IMR-90 (cell line): ENCODE results near the gene COTL1. TPM values are rescaled to one million over a fixed set of nuclear protein-coding genes. Genes with fewer than 3 reads are reported as not detected.

Source experiments
- ATAC-seq: fragments of 200-7000 bp; cut with Tn5 transposase; 2 replicates; pipeline ENCODE4 v1.9.1; 2020; ENCODE audit warnings: low read depth, mild to moderate bottlenecking, moderate library complexity
- BruUV-seq: library from RNA; stranded (reverse); fragments of 400-500 nt; replicated peaks from 2 replicates; lab custom pipeline; 2021; lab: Mats Ljungman, UMichigan
- CTCF ChIA-PET: fragments of 300-600 bp; formaldehyde crosslinking; extraction: SDS; loops from one replicate; lab custom pipeline; 2021; ENCODE audit warnings: antibody characterized with exemption; lab: Yijun Ruan, JAX
- POLR2A ChIA-PET: fragments of 300-600 bp; sonication (Branson Sonifier 250); formaldehyde crosslinking; loops from one replicate; lab custom pipeline; 2022; ENCODE audit warnings: antibody characterized with exemption; ENCODE audit not compliant: unreplicated experiment; lab: Charles Lee
- DNase-seq: peaks from one replicate; pipeline ENCODE4 v3.0.0; 2013
- H2AFZ ChIP-seq: replicated peaks from 2 replicates; pipeline ENCODE3; 2013; ENCODE audit warnings: low read length, mild to moderate bottlenecking; ENCODE audit not compliant: poor library complexity
- H2AK5ac ChIP-seq: 2 replicates; pipeline ENCODE4 v1.6.1; 2013; ENCODE audit warnings: low read depth, low read length, inconsistent platforms
- H2AK9ac ChIP-seq: replicated peaks from 2 replicates; pipeline ENCODE3; 2013; ENCODE audit warnings: mild to moderate bottlenecking, low read depth, low read length, moderate library complexity; ENCODE audit not compliant: poor library complexity
- H2BK120ac ChIP-seq: 2 replicates; pipeline ENCODE4 v1.6.1; 2013; ENCODE audit warnings: low read depth, low read length, inconsistent platforms
- H2BK15ac ChIP-seq: 3 replicates; pipeline ENCODE4 v1.6.1; 2013; ENCODE audit warnings: low read depth, low read length, inconsistent platforms
- H2BK20ac ChIP-seq: 2 replicates; pipeline ENCODE4 v1.6.1; 2013; ENCODE audit warnings: low read depth, mild to moderate bottlenecking, inconsistent platforms, low read length, moderate library complexity
- H2BK5ac ChIP-seq: 2 replicates; pipeline ENCODE4 v1.6.1; 2013; ENCODE audit warnings: mild to moderate bottlenecking, low read depth, low read length, inconsistent platforms; ENCODE audit not compliant: poor library complexity, severe bottlenecking
- H3K14ac ChIP-seq: replicated peaks from 2 replicates; pipeline ENCODE4 v1.6.1; 2013; ENCODE audit warnings: low read depth, low read length, inconsistent platforms
- H3K18ac ChIP-seq: 2 replicates; pipeline ENCODE4 v1.6.1; 2013; ENCODE audit warnings: low read depth, low read length, control low read depth
- H3K23ac ChIP-seq: 2 replicates; pipeline ENCODE4 v1.6.1; 2013; ENCODE audit warnings: low read depth, low read length, inconsistent platforms
- H3K27ac ChIP-seq: 2 replicates; pipeline ENCODE4 v1.5.1; 2013; ENCODE audit warnings: mild to moderate bottlenecking, control low read depth, low read length; ENCODE audit not compliant: insufficient read depth
- H3K27me3 ChIP-seq: 2 replicates; pipeline ENCODE4 v1.6.1; 2013; ENCODE audit warnings: low read length; ENCODE audit not compliant: control insufficient read depth, insufficient read depth
- H3K36me3 ChIP-seq: 2 replicates; pipeline ENCODE4 v1.6.1; 2013; ENCODE audit warnings: low read length, mixed read lengths; ENCODE audit not compliant: control insufficient read depth, insufficient read depth
- H3K4ac ChIP-seq: 2 replicates; pipeline ENCODE4 v1.6.1; 2013; ENCODE audit warnings: low read depth, low read length, inconsistent platforms
- H3K4me1 ChIP-seq: 2 replicates; pipeline ENCODE4 v1.6.1; 2013; ENCODE audit warnings: low read length, mixed read lengths; ENCODE audit not compliant: control insufficient read depth, insufficient read depth
- H3K4me2 ChIP-seq: 2 replicates; pipeline ENCODE4 v1.6.1; 2013; ENCODE audit warnings: low read depth, mild to moderate bottlenecking, control low read depth, low read length, moderate library complexity
- H3K4me3 ChIP-seq: 2 replicates; pipeline ENCODE4 v1.5.1; 2013; ENCODE audit warnings: low read depth, mild to moderate bottlenecking, control low read depth, low read length, moderate library complexity; ENCODE audit not compliant: insufficient read depth
- H3K56ac ChIP-seq: 2 replicates; pipeline ENCODE4 v1.6.1; 2013; ENCODE audit warnings: low read length, inconsistent platforms; ENCODE audit not compliant: insufficient read depth; ENCODE audit errors: extremely low read depth
- H3K79me1 ChIP-seq, 2 experiments: 2 replicates each; pipeline ENCODE4 v1.6.1; 2013; ENCODE audit warnings: low read length in 2 of 2, inconsistent platforms in 1 of 2, low read depth in 1 of 2
- H3K9ac ChIP-seq: 2 replicates; pipeline ENCODE4 v1.6.1; 2013; ENCODE audit warnings: low read depth, low read length, control low read depth
- H3K9me1 ChIP-seq: 2 replicates; pipeline ENCODE4 v1.6.1; 2013; ENCODE audit warnings: low read length, inconsistent platforms; ENCODE audit not compliant: insufficient read depth
- H3K9me3 ChIP-seq: 2 replicates; pipeline ENCODE4 v1.6.1; 2013; ENCODE audit warnings: low read length; ENCODE audit not compliant: control insufficient read depth, insufficient read depth
- H4K20me1 ChIP-seq: 2 replicates; pipeline ENCODE4 v1.6.1; 2013; ENCODE audit warnings: low read length, inconsistent platforms; ENCODE audit not compliant: insufficient read depth
- H4K5ac ChIP-seq: 2 replicates; pipeline ENCODE4 v1.6.1; 2013; ENCODE audit warnings: mild to moderate bottlenecking, low read depth, low read length, control low read depth
- H4K8ac ChIP-seq, 2 experiments: 2 replicates each; pipeline ENCODE4 v1.6.1; 2013; ENCODE audit warnings: low read depth in 2 of 2, low read length in 2 of 2, control low read depth in 1 of 2, inconsistent platforms in 1 of 2
- H4K91ac ChIP-seq: 2 replicates; pipeline ENCODE4 v1.6.1; 2013; ENCODE audit warnings: low read depth, low read length, inconsistent platforms; ENCODE audit not compliant: insufficient read depth
- FOS ChIP-seq: fragments of 150-350 bp; IDR thresholded peaks from 2 replicates; pipeline ENCODE4 v1.6.1; 2016; ENCODE audit warnings: low read depth, low read length
- MAFK ChIP-seq: IDR thresholded peaks from 2 replicates; pipeline ENCODE4 v1.6.1; 2012; ENCODE audit warnings: low read depth, low read length, improper control_type of control experiment
- RAD21 ChIP-seq: IDR thresholded peaks from 2 replicates; pipeline ENCODE4 v1.6.1; 2012; ENCODE audit warnings: low read length, improper control_type of control experiment
- RFX5 ChIP-seq: IDR thresholded peaks from 2 replicates; pipeline ENCODE4 v1.8.0; 2012; ENCODE audit warnings: low read depth, mild to moderate bottlenecking, low read length, moderate library complexity
- WGBS, 2 experiments: methylation state at CpG; one replicate each; pipeline versions ENCODE4 v1.1.5 to v1.1.7; 2013; ENCODE audit warnings: missing lambda C conversion rate in 2 of 2; ENCODE audit not compliant: insufficient read length in 1 of 2; ENCODE audit errors: extremely low coverage in 2 of 2; 5-methylcytosine and 5-hydroxymethylcytosine counted together
- dilution Hi-C: fragments of 300-500 bp; cut with HindIII; formaldehyde crosslinking; loops from one replicate; pipeline ENCODE4 v1.14.3; 2018; ENCODE audit warnings: low sequenced_read_pairs; ENCODE audit not compliant: unreplicated experiment
- in situ Hi-C: fragments of 300-500 bp; cut with MboI; formaldehyde crosslinking; loops from 3 replicates; pipeline ENCODE4 v1.14.3; 2019; ENCODE audit warnings: low sequenced_read_pairs, inconsistent platforms, mixed read lengths
- intact Hi-C: fragments of 100-400 bp; cut with micrococcal nuclease; formaldehyde crosslinking; loops from 2 replicates; pipeline ENCODE4 v1.10.0; 2022
- polyA plus RNA-seq, 3 experiments: library from polyadenylated mRNA; depleted of rRNA; stranded (reverse); fragments of >200 nt; gene quantifications; 2 replicates each; pipeline ENCODE4 v1.2.3, GENCODE V29; 2012; ENCODE audit warnings: low replicate concordance in 1 of 3
- total RNA-seq: library from RNA; depleted of rRNA; stranded (reverse); fragments of >200 nt; gene quantifications from 2 replicates; pipeline ENCODE4 v1.2.3, GENCODE V29; 2012

The COTL1 gene
- total and polyA plus RNA-seq, 2 of the 4 experiments (the other 2 are of a cell fraction) = 144 to 258 TPM

- intact Hi-C loops (no loop called here), in situ Hi-C loops (no loop called here), dilution Hi-C loops (no loop called here)
- Histone ChIP-seq H4K20me1 (no peaks in the 10 kb centered on the region), H2AFZ (peak overlapping the region; percentile 61), H3K4me3 (no peak overlapping the region), H3K14ac (no peak overlapping the region), H3K9me3 (no peaks in the 10 kb centered on the region), H3K27me3 (no peaks in the 10 kb centered on the region), H4K8ac (no peak overlapping the region), H3K4me1 (no peaks in the 10 kb centered on the region), H3K79me1 (no peaks in the 10 kb centered on the region), H2AK9ac (no peak overlapping the region), H2BK20ac (no peak overlapping the region), H4K5ac (no peak overlapping the region), H3K4me2 (no peak overlapping the region), H3K56ac (no peak overlapping the region), H3K23ac (no peak overlapping the region), H3K27ac (no peak overlapping the region), H4K91ac (no peak overlapping the region), H2BK15ac (no peak overlapping the region), H3K4ac (no peak overlapping the region), H3K18ac (no peak overlapping the region), H2BK120ac (no peak overlapping the region), H3K9me1 (no peaks in the 10 kb centered on the region; the same call in 1 of the 2 replicates), H3K9ac (no peak overlapping the region), H3K36me3 (no peaks in the 10 kb centered on the region), H2AK5ac (no peak overlapping the region), H2BK5ac (no peak overlapping the region)
- TF ChIP-seq RAD21 = no peak
- TF ChIP-seq RFX5 = no peak
- TF ChIP-seq FOS = no peak
- TF ChIP-seq MAFK = no peak
- ChIA-PET CTCF (no interaction called here), POLR2A (no interaction called here)
- 85% methylated on average over 4 of the region's 12 CpGs; no CpG with 5 or more reads in 1 of the 2 experiments for WGBS, 2 experiments
- BruUV-seq = no TSS peak
- ATAC-seq (no peak), DNase-seq (no peak)
Measured at GRCh38 chr16:84547546-84548061, 70.3 kb downstream of the COTL1 start.
